HepG2 (cell line): Measurements from ENCODE around the gene METTL1.

ENCODE experiments used
- AGO1 ChIP-seq: fragments of 200-400 bp; formaldehyde crosslinking; IDR thresholded peaks from 2 replicates; pipeline ENCODE4 v1.6.1; 2017; ENCODE audit warnings: mild to moderate bottlenecking, low read depth, low read length, moderate library complexity; ENCODE audit not compliant: poor library complexity, severe bottlenecking
- BHLHE40 ChIP-seq: IDR thresholded peaks from 2 replicates; pipeline ENCODE4 v1.6.1; 2011; ENCODE audit warnings: low read length, improper control_type of control experiment
- EZH2 ChIP-seq: conservative IDR thresholded peaks from 2 replicates; pipeline ENCODE4 v1.6.1; 2012; ENCODE audit warnings: mild to moderate bottlenecking, low read depth, low read length, moderate library complexity
- JUNB ChIP-seq: sonication (generic); formaldehyde crosslinking; IDR thresholded peaks from 2 replicates; pipeline ENCODE4 v1.8.0; 2022; ENCODE audit warnings: missing genetic modification reagents, mild to moderate bottlenecking, borderline replicate concordance
- NKX3-1 ChIP-seq: sonication (generic); formaldehyde crosslinking; IDR thresholded peaks from 2 replicates; pipeline ENCODE4 v1.5.0; 2020; ENCODE audit warnings: missing genetic modification reagents
- POLR2A ChIP-seq, 2 experiments: IDR thresholded peaks; 2 replicates each; pipeline ENCODE4 v1.6.1; 2011; ENCODE audit warnings: low read depth in 2 of 2, low read length in 2 of 2, mild to moderate bottlenecking in 1 of 2, moderate library complexity in 1 of 2; ENCODE audit not compliant: insufficient read depth in 1 of 2
- SOX6 ChIP-seq, 2 experiments: fragments of 450-650 bp in 1 of 2; sonication (generic) in 1 of 2; formaldehyde crosslinking in 1 of 2; IDR thresholded peaks; 2 replicates each; pipeline versions ENCODE4 v1.4.0 to v1.6.1; 2017 to 2020; ENCODE audit warnings: antibody characterized with exemption in 1 of 2, mild to moderate bottlenecking in 1 of 2, missing genetic modification reagents in 1 of 2
- SRF ChIP-seq: IDR thresholded peaks from 2 replicates; pipeline ENCODE4 v1.6.1; 2011; ENCODE audit warnings: mild to moderate bottlenecking, low read depth, low read length, moderate library complexity
- ZNF10 ChIP-seq: sonication (generic); formaldehyde crosslinking; IDR thresholded peaks from 2 replicates; pipeline ENCODE4 v1.4.0; 2020; ENCODE audit warnings: mild to moderate bottlenecking, low read depth, missing genetic modification reagents, borderline replicate concordance
- TF ChIP-seq, protein P1 (sequence below): sonication (generic); formaldehyde crosslinking; IDR thresholded peaks from 2 replicates; pipeline ENCODE4 v1.8.1; 2023; ENCODE audit warnings: missing genetic modification reagents, inconsistent platforms, borderline replicate concordance
- TF ChIP-seq, protein P2 (sequence below): sonication (generic); formaldehyde crosslinking; IDR thresholded peaks from 2 replicates; pipeline ENCODE4 v1.5.0; 2020; ENCODE audit warnings: mild to moderate bottlenecking, missing genetic modification reagents, moderate library complexity

DNA sequence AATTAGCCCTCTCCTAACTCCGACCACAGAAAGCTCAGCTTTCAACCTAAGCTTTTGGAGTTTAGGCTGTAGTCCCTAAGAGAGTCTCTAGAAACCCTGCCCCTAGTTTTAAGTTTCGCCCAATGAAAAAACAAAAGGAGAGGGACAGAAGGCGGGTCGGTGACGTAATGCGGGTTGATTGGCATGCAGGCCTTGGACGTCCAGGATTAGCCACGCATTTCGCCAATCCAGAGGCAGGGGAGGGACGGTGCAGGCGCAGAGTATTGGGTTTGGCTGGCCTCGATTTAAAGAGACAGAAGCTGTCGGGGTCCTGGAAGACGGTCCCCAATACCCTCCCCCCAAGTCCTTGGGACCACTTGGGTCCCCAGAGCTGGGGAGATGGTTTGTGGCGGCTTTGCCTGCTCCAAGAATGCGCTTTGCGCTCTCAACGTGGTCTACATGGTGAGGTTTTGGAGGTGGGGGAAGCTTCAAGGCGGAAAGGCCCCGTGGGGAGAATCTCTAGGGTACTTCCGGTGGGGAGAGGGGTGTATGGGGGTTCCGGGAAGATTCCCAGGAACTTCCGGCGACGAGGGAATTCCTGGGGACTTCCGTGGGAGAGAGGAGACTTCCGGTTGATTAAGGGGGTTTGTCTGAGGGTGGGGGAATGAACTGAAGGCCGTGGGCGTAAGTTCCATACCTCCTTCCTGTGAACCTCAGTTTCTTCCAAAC is 27.0 kb downstream of the METTL1 start, which contains the start of gene TSPAN31:
- TF ChIP-seq BHLHE40 (no peak), NKX3-1 (CRISPR knock-in tag) (no peak), JUNB (CRISPR knock-in tag) (no peak), SRF (no peak), AGO1 (peak; percentile 91), ZNF10 (CRISPR knock-in tag) (no peak), SOX6 (IDR thresholded peaks at IDR 0.05) (no peak), SOX6 (CRISPR knock-in tag; IDR thresholded peaks at IDR 0.05) (no peak), POLR2A (IDR thresholded peaks at IDR 0.05; ENCODE audit: insufficient read depth in 1 of 2, low read depth in 2 of 2, low read length in 2 of 2) (peak; percentile 57 to 66), EZH2 (no peak)
- TF ChIP-seq, protein P1, sequence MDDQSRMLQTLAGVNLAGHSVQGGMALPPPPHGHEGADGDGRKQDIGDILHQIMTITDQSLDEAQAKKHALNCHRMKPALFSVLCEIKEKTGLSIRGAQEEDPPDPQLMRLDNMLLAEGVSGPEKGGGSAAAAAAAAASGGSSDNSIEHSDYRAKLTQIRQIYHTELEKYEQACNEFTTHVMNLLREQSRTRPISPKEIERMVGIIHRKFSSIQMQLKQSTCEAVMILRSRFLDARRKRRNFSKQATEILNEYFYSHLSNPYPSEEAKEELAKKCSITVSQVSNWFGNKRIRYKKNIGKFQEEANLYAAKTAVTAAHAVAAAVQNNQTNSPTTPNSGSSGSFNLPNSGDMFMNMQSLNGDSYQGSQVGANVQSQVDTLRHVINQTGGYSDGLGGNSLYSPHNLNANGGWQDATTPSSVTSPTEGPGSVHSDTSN, result no peak
- TF ChIP-seq, protein P2, sequence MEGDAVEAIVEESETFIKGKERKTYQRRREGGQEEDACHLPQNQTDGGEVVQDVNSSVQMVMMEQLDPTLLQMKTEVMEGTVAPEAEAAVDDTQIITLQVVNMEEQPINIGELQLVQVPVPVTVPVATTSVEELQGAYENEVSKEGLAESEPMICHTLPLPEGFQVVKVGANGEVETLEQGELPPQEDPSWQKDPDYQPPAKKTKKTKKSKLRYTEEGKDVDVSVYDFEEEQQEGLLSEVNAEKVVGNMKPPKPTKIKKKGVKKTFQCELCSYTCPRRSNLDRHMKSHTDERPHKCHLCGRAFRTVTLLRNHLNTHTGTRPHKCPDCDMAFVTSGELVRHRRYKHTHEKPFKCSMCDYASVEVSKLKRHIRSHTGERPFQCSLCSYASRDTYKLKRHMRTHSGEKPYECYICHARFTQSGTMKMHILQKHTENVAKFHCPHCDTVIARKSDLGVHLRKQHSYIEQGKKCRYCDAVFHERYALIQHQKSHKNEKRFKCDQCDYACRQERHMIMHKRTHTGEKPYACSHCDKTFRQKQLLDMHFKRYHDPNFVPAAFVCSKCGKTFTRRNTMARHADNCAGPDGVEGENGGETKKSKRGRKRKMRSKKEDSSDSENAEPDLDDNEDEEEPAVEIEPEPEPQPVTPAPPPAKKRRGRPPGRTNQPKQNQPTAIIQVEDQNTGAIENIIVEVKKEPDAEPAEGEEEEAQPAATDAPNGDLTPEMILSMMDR (CRISPR knock-in tag), result no peak
